DLD1 (cell line): Measurements from ENCODE around the gene TTLL5.

Source experiments
- in situ Hi-C: cut with HindIII; loops from 2 replicates; pipeline ENCODE4 v1.10.0; 2017; ENCODE audit warnings: low sequenced_read_pairs

The TTLL5 gene

GRCh38 chr14:75660630-75661498 is at the start of gene TTLL5, which contains the start of gene ERG28:
TSS of gene TTLL5 (plus strand) at chr14:75661246. CDS start at chr14:75663150, 1,904 bp downstream.
TSS of gene ERG28 (minus strand) at chr14:75660876. CDS start at chr14:75657502, 3,374 bp downstream.
- in situ Hi-C loops: no loop called here

GRCh38 chr14:75612157-75612556 is 48.9 kb upstream of the TTLL5 start:
- in situ Hi-C loops: no loop called here

GRCh38 chr14:75614179-75614578 is 46.9 kb upstream of the TTLL5 start:
- in situ Hi-C loops: no loop called here

- in situ Hi-C loops: no loop called here
These were observed 45.8 kb upstream of the TTLL5 start for GRCh38 chr14:75615200-75615599.

- in situ Hi-C loops: no loop called here
These were observed 41.5 kb upstream of the TTLL5 start for GRCh38 chr14:75619548-75619947.

- in situ Hi-C loops: no loop called here
These were observed 36.0 kb upstream of the TTLL5 start for GRCh38 chr14:75625034-75625433.

GRCh38 chr14:75626396-75626795 is 34.6 kb upstream of the TTLL5 start:
- in situ Hi-C loops: no loop called here

- in situ Hi-C loops: no loop called here
These were observed 34.2 kb upstream of the TTLL5 start for GRCh38 chr14:75626863-75627262.

GRCh38 chr14:75627406-75627805 is 33.6 kb upstream of the TTLL5 start:
- in situ Hi-C loops: no loop called here

- in situ Hi-C loops: no loop called here
These were observed 32.2 kb upstream of the TTLL5 start for GRCh38 chr14:75628816-75629215.

GRCh38 chr14:75630695-75631452 is 30.2 kb upstream of the TTLL5 start:
- in situ Hi-C loops: no loop called here

GRCh38 chr14:75631453-75631831 is 29.6 kb upstream of the TTLL5 start:
- in situ Hi-C loops: no loop called here

- in situ Hi-C loops: no loop called here
These were observed 26.2 kb upstream of the TTLL5 start for GRCh38 chr14:75634848-75635247.

- in situ Hi-C loops: no loop called here
These were observed 24.9 kb upstream of the TTLL5 start for GRCh38 chr14:75636100-75636692.

GRCh38 chr14:75640876-75641275 is 20.2 kb upstream of the TTLL5 start:
- in situ Hi-C loops: no loop called here

- in situ Hi-C loops: no loop called here
These were observed 17.1 kb upstream of the TTLL5 start for GRCh38 chr14:75643985-75644384.

- in situ Hi-C loops: no loop called here
These were observed 16.0 kb upstream of the TTLL5 start for GRCh38 chr14:75645056-75645455.

GRCh38 chr14:75646762-75647161 is 14.3 kb upstream of the TTLL5 start:
- in situ Hi-C loops: no loop called here

GRCh38 chr14:75647640-75648039 is 13.4 kb upstream of the TTLL5 start:
- in situ Hi-C loops: no loop called here

GRCh38 chr14:75648066-75648838 is 12.8 kb upstream of the TTLL5 start:
- in situ Hi-C loops: no loop called here

GRCh38 chr14:75649337-75649736 is 11.7 kb upstream of the TTLL5 start:
- in situ Hi-C loops: no loop called here
